Thyroid gland (tissue), 4 donors: ENCODE data around the gene CDC42SE2. TPM values are rescaled to one million over a fixed set of nuclear protein-coding genes. Genes with fewer than 3 reads are reported as not detected.

Experiments used
- DNase-seq, 2 donors: peaks; one replicate each; pipeline ENCODE4 v3.0.0-alpha.2; 2019
- H3K27ac ChIP-seq, 3 donors: fragments of 200-600 bp; sonication (generic); 1 replicate in 2 of 3; 2 replicates in 1 of 3; pipeline ENCODE4 v1.5.1; 2016 to 2019; ENCODE audit warnings: mild to moderate bottlenecking in 1 of 3, moderate library complexity in 1 of 3
- H3K27me3 ChIP-seq: fragments of 200-600 bp; sonication (generic); one replicate; pipeline ENCODE4 v1.5.1; 2019
- H3K36me3 ChIP-seq, 2 donors: fragments of 200-600 bp; sonication (generic); one replicate each; pipeline ENCODE4 v1.5.1; 2016 to 2019
- H3K4me1 ChIP-seq, 2 donors: fragments of 200-600 bp; sonication (generic); one replicate each; pipeline ENCODE4 v1.5.1; 2017 to 2019
- H3K4me3 ChIP-seq, 3 donors: fragments of 200-600 bp; sonication (generic); replicated peaks in 1 of 3; 1 replicate in 2 of 3; 2 replicates in 1 of 3; pipeline ENCODE4 v1.5.1; 2016; ENCODE audit warnings: mild to moderate bottlenecking in 1 of 3
- H3K9me3 ChIP-seq: fragments of 200-600 bp; sonication (generic); one replicate; pipeline ENCODE4 v1.5.1; 2017
- POLR2A ChIP-seq, 2 donors: fragments of 450-650 bp; IDR thresholded peaks; one replicate each; pipeline ENCODE4 v1.6.1; 2017; ENCODE audit warnings: antibody characterized with exemption in 2 of 2, mild to moderate bottlenecking in 2 of 2, moderate library complexity in 1 of 2
- WGBS, 2 donors: methylation state at CpG; one replicate each; pipeline ENCODE4 v1.1.5; 2017; 5-methylcytosine and 5-hydroxymethylcytosine counted together
- intact Hi-C: fragments of 100-400 bp; cut with DNase I; formaldehyde crosslinking; loops from one replicate; pipeline ENCODE4 v1.15.1; 2023
- small RNA-seq: library from RNA; depleted of rRNA; stranded (forward); fragments of <200 nt; gene quantifications from one replicate; pipeline ENCODE3, GENCODE V24; 2016
- total RNA-seq, 4 donors: library from RNA; depleted of rRNA; stranded (reverse); fragments of >200 nt; gene quantifications; one replicate each; pipeline ENCODE4 v1.2.3, GENCODE V29; 2016
- TF ChIP-seq, protein P1 (sequence below), 6 experiments: fragments of 200-600 bp in 3 of 6; fragments of 450-650 bp in 3 of 6; sonication (generic) in 3 of 6; IDR thresholded peaks; one replicate each; pipeline ENCODE4 v1.5.1; 2016 to 2019; ENCODE audit warnings: antibody characterized with exemption in 6 of 6, mild to moderate bottlenecking in 2 of 6, inconsistent platforms in 1 of 6, moderate library complexity in 1 of 6

The CDC42SE2 gene
- total RNA-seq, 4 donors from 2014 or later: 74.9 to 92.5 (median 83.8) TPM

DNA sequence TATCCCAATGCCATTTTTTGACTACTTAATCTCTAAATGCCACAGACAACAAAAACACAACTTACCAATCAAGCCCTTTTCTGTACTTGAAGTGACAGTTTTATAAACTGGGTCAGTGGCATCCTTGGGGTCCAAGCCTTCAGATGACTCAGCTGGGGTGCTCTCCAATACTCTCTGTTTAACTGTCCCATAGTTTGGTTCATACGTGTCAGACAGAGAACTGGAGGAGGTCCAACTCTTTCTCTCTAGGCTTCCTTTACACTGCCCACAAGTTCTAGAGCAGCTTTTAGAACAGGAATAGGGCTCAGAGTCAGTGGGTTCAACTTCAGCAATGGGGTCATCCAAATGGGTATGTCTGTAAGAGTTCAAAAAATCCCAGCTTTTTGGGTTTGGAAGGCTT is 166.9 kb downstream of the CDC42SE2 start:
- Histone ChIP-seq H3K4me3 (no peak overlapping the region), H3K27me3 (no peaks in the 10 kb centered on the region), H3K4me1 (no peaks in the 10 kb centered on the region), H3K27ac (no peak overlapping the region), H3K36me3 (peaks cover 10 to 13% of the 10 kb centered on the region in 2 donors), H3K9me3 (no peaks in the 10 kb centered on the region)
- no peak for DNase-seq
- 54 to 76% methylated on average over 1 of the region's 1 CpG for WGBS, 2 donors
- intact Hi-C loops: no loop called here
- no peak for TF ChIP-seq POLR2A (IDR thresholded peaks at IDR 0.05)
- TF ChIP-seq, protein P1, sequence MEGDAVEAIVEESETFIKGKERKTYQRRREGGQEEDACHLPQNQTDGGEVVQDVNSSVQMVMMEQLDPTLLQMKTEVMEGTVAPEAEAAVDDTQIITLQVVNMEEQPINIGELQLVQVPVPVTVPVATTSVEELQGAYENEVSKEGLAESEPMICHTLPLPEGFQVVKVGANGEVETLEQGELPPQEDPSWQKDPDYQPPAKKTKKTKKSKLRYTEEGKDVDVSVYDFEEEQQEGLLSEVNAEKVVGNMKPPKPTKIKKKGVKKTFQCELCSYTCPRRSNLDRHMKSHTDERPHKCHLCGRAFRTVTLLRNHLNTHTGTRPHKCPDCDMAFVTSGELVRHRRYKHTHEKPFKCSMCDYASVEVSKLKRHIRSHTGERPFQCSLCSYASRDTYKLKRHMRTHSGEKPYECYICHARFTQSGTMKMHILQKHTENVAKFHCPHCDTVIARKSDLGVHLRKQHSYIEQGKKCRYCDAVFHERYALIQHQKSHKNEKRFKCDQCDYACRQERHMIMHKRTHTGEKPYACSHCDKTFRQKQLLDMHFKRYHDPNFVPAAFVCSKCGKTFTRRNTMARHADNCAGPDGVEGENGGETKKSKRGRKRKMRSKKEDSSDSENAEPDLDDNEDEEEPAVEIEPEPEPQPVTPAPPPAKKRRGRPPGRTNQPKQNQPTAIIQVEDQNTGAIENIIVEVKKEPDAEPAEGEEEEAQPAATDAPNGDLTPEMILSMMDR (IDR thresholded peaks at IDR 0.05): no peak

DNA sequence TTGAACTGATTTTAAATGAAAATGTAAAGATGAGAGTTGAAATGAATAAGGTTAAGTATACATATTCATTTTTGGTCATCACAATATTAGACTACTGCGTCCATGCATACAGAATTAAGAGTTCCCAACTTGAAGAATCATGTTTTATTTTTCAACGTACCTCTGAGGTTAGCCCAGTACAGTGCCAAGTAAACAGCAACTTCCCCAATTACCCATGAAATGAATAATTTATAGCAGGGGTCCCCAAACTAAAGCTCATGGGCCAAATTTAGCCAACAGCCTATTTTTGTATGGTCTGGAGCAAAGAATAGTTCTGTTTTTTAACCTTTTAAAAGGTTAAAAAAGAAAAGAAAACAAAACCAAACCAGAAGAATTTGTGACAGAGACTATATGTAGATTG is 167.9 kb downstream of the CDC42SE2 start:
- DNase-seq: no peak
- intact Hi-C loops: no loop called here
- Histone ChIP-seq H3K9me3 (no peaks in the 10 kb centered on the region), H3K27ac (no peak overlapping the region), H3K27me3 (no peaks in the 10 kb centered on the region), H3K36me3 (peaks cover 10 to 12% of the 10 kb centered on the region in 2 donors), H3K4me3 (no peak overlapping the region), H3K4me1 (no peaks in the 10 kb centered on the region)
- 89 to 96% methylated on average over 2 of the region's 2 CpGs for WGBS, 2 donors
- TF ChIP-seq, protein P1 (IDR thresholded peaks at IDR 0.05): no peak
- no peak for TF ChIP-seq POLR2A (IDR thresholded peaks at IDR 0.05)

DNA sequence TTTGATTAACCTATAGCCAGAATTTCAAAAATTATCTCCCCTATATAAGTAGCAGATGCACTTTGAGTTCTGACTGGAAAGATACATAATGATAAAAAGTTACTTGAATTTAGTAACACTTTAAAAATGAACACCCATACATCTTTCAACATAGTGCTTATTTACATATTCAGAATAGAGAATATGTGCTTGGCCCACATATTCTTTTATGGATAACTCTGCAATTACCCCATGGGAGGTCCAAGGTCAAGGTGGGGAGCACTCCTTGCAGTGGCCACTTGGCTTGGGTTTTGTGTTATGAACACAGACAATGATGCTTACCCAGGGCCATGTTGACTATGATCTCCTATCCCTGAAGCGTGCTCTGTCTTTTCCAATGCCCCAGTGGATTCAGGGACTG is 169.3 kb downstream of the CDC42SE2 start:
- no peaks in the 10 kb centered on the region for H3K9me3 ChIP-seq
- TF ChIP-seq POLR2A (IDR thresholded peaks at IDR 0.05): no peak
- TF ChIP-seq, protein P1 (IDR thresholded peaks at IDR 0.05): no peak

DNA sequence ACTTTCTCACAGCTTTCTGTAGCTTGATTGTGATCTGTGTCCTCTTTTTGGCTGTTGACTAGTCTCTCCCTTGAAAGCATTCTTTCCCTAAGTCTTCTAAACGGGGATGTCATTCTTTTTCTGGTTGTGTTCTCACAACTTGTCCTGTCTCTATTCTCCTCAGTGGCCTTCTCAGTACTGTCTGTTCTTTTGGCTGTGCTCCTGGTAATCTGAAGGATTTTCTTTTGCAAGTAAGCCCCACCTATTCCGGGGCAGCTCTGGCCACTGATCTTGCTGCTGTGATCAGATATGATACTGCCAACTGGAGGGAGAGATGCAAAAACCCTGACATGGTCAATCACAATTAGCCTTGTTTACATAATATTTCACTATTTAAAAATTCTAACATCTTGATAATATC is 172.2 kb downstream of the CDC42SE2 start:
- peak in 1 of 2 donors; percentile 33 for DNase-seq
- no peaks in the 10 kb centered on the region for H3K4me1 ChIP-seq
- peaks cover 12 to 19% of the 10 kb centered on the region in 2 donors for H3K36me3 ChIP-seq
- H3K9me3 ChIP-seq: no peaks in the 10 kb centered on the region
- no peak for TF ChIP-seq POLR2A (IDR thresholded peaks at IDR 0.05)
- TF ChIP-seq, protein P1 (IDR thresholded peaks at IDR 0.05): no peak
- WGBS, 2 donors: 61 to 72% methylated on average over 2 of the region's 2 CpGs
- no peak overlapping the region for H3K4me3 ChIP-seq
- H3K27me3 ChIP-seq: no peaks in the 10 kb centered on the region
- no peak overlapping the region for H3K27ac ChIP-seq
- intact Hi-C loops: loop anchor here (5.0 kb wide), 1 partner anchor 581 kb away; no protein-coding TSS in a partner anchor

More for the DNA sequence above, 169.3 kb downstream of the CDC42SE2 start:
- DNase-seq: no peak
- no peaks in the 10 kb centered on the region for H3K4me1 ChIP-seq
- WGBS, 2 donors: 94% methylated on average over 1 of the region's 1 CpG
- intact Hi-C loops: no loop called here
- H3K27me3 ChIP-seq: no peaks in the 10 kb centered on the region
- H3K4me3 ChIP-seq: no peak overlapping the region
- H3K27ac ChIP-seq: no peak overlapping the region
- peaks cover 8 to 13% of the 10 kb centered on the region in 2 donors for H3K36me3 ChIP-seq

DNA sequence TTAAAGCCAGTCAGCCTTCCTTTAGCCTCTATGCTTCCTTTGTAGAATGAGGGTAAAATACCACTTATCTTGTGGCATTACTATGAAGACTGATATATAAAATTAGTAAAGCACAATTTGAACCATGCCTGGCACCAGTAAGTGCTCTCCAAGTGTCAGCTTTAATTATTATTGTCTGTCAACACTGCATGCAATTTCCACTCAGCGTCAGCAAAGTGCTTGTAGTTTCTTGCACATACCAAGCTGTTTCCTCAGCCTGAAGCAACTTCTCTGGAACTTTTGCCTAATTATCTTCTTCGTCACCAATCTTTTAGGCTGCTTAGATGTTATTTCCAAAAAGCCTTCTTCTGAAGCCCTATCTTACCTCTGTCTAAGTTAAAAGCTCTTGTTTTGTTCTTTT is 177.3 kb downstream of the CDC42SE2 start:
- TF ChIP-seq, protein P1 (IDR thresholded peaks at IDR 0.05): no peak
- no peak for TF ChIP-seq POLR2A (IDR thresholded peaks at IDR 0.05)
- 94 to 98% methylated on average over 2 of the region's 2 CpGs for WGBS, 2 donors
- Histone ChIP-seq H3K4me3 (no peak overlapping the region), H3K9me3 (no peaks in the 10 kb centered on the region), H3K27me3 (no peaks in the 10 kb centered on the region), H3K27ac (no peak overlapping the region), H3K36me3 (peaks cover 9 to 17% of the 10 kb centered on the region in 2 donors), H3K4me1 (no peaks in the 10 kb centered on the region)
- no peak for DNase-seq
- intact Hi-C loops: no loop called here

Small RNA genes within 50 kb of the gene (small RNA-seq; reads per million reads assigned to genes)
- gene AC004777.1 (not detected), gene RF02271 (not detected)

Other genes with a start within 250 kb of the CDC42SE2 start
- 100 to 1,000 TPM; 173 to 361 (median 276) TPM for gene HINT1, start 98.8 kb upstream of the CDC42SE2 start, total RNA-seq
- gene LYRM7, start 93.1 kb upstream of the CDC42SE2 start, total RNA-seq: 10 to 100 TPM in 2 of 4 donors, 1 to 10 TPM in 2; 8.8 to 13.2 (median 9.5) TPM